ENCODE data around the gene OXTR.

The OXTR gene

DNA sequence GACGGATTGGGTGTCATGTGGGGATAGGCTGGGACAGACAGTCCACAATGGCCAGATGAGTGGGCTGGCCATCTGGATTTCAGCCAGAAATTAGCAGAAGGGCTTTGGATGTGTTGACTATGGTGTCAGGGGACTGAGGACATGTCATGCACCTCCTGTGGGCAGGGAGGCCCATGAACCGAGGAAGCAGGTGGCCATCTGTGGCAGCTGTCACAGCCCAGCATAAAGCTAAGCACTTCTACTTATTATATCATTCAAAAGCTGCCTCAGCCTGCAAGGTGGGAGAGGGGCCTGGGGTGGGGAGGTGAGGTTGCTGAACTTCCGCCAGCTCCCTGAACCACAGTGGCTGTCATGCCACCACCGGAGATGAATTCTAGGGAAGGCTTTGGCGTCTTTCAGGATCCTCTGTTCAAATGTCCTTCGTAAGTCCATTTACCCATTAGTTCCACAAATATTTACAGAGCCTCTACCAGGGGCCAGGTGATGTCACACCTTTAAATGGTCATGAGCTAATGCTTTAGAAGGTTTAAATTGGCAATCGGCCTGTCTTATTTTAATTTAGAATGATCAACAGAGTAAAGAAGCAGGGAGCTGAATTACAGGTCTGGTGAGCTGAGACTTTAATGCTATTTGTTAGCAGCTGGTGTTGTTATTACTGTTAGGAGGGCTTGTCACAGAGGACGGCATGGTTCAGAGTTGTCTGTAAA, 59.5 kb downstream of the OXTR start:
- peak overlapping the region; percentile 37 for H3K27ac Mint-ChIP-seq

DNA sequence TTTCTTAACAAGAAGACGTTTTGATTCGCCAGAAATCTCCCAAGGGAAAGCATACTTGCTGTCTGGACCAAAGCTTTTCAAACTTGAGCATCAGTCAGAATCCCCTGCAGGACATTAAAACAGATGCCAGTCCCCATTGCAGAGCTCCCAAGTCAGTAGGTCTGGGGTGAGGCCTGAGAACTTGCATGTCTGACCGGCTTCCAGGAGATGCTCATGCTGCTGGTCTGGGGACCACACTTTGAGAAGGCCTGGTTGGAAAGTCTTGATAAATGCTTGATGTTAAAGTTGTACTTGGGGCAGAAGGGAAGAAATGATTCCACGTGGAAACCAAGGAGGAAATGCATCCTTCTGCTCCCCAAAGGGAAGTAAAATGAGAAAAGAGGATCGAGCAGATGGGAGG, 60.1 kb downstream of the OXTR start:
- Mint-ChIP-seq H3K36me3 (ENCODE audit: low read depth) (no peaks in the 10 kb centered on the region), H3K27me3 (ENCODE audit: low read depth, poor library complexity) (peaks cover 15% of the 10 kb centered on the region), H3K9me3 (peaks cover 5% of the 10 kb centered on the region), H3K4me1 (peaks cover 27% of the 10 kb centered on the region), H3K4me3 (no peak overlapping the region), H3K27ac (no peak overlapping the region)
- DNase-seq, result no peak
- TF ChIP-seq, protein P1, sequence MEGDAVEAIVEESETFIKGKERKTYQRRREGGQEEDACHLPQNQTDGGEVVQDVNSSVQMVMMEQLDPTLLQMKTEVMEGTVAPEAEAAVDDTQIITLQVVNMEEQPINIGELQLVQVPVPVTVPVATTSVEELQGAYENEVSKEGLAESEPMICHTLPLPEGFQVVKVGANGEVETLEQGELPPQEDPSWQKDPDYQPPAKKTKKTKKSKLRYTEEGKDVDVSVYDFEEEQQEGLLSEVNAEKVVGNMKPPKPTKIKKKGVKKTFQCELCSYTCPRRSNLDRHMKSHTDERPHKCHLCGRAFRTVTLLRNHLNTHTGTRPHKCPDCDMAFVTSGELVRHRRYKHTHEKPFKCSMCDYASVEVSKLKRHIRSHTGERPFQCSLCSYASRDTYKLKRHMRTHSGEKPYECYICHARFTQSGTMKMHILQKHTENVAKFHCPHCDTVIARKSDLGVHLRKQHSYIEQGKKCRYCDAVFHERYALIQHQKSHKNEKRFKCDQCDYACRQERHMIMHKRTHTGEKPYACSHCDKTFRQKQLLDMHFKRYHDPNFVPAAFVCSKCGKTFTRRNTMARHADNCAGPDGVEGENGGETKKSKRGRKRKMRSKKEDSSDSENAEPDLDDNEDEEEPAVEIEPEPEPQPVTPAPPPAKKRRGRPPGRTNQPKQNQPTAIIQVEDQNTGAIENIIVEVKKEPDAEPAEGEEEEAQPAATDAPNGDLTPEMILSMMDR (IDR thresholded peaks at IDR 0.05), result no peak

More for the DNA sequence above, 59.5 kb downstream of the OXTR start:
- Mint-ChIP-seq H3K4me3 (no peak overlapping the region), H3K27me3 (ENCODE audit: low read depth, poor library complexity) (peaks cover 18% of the 10 kb centered on the region), H3K36me3 (ENCODE audit: low read depth) (no peaks in the 10 kb centered on the region), H3K4me1 (peaks cover 28% of the 10 kb centered on the region), H3K9me3 (peaks cover 4% of the 10 kb centered on the region)
- TF ChIP-seq, protein P1 (IDR thresholded peaks at IDR 0.05), result no peak
- DNase-seq, result no peak

DNA sequence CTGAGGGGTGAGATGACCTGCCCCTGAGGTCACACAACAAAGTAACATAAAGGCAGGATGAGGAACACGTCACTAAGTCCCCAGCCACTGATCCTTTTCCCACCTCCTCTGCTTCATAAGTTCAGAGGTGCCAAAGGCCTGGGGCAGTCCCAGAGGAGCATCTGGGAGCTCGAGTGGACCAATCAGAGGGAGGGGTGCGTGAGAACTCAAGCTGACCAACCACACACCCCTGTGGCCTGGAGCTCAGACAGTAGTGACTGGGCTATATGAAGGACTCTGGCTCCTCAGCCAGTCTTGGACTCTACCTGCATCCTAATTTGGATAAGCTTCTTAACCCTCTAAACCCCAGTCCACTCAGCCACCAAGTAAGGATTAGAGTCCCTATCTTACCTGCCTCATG, 63.8 kb downstream of the OXTR start:
- H3K27me3 Mint-ChIP-seq (ENCODE audit: low read depth, poor library complexity), result peaks cover 21% of the 10 kb centered on the region
- H3K4me3 Mint-ChIP-seq, result no peak overlapping the region
- no peak for DNase-seq
- TF ChIP-seq, protein P1 (IDR thresholded peaks at IDR 0.05), result no peak
- peaks cover 15% of the 10 kb centered on the region for H3K4me1 Mint-ChIP-seq
- H3K36me3 Mint-ChIP-seq (ENCODE audit: low read depth), result no peaks in the 10 kb centered on the region
- H3K9me3 Mint-ChIP-seq, result peaks cover 5% of the 10 kb centered on the region
- no peak overlapping the region for H3K27ac Mint-ChIP-seq

DNA sequence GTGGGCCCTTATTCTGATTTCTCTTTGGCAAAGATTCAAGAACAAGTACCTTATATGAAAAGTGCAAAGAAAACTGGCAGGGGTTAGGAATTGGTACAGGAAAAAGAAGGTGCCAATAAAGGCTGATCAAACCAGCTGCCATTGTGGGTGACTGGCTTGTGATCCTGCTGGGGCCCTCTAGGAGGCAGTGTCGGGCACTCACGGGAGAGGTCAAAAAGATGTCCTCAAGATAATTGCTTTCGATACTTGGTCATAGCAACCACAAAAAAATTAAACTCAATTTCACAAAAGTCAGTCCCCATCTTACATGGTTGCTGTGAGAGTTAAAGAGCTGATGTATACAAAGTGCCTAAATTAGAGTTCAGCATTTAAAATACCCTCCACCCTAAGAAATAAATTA, 66.9 kb downstream of the OXTR start:
- Mint-ChIP-seq H3K4me3 (no peak overlapping the region), H3K27me3 (ENCODE audit: low read depth, poor library complexity) (peaks cover 16% of the 10 kb centered on the region), H3K36me3 (ENCODE audit: low read depth) (no peaks in the 10 kb centered on the region), H3K4me1 (no peaks in the 10 kb centered on the region), H3K27ac (no peak overlapping the region), H3K9me3 (peaks cover 12% of the 10 kb centered on the region)
- peak; percentile 32 for DNase-seq
- TF ChIP-seq, protein P1 (IDR thresholded peaks at IDR 0.05), result peak; percentile 48

Measured in nephron progenitor cell (in vitro differentiated cells).